Measurements from ENCODE around the gene PPM1D. TPM values are rescaled to one million over a fixed set of nuclear protein-coding genes. Genes with fewer than 3 reads are reported as not detected.

The PPM1D gene
- total and polyA plus RNA-seq, 4 donors, result 4.4 to 27.8 (median 12.4) TPM

DNA sequence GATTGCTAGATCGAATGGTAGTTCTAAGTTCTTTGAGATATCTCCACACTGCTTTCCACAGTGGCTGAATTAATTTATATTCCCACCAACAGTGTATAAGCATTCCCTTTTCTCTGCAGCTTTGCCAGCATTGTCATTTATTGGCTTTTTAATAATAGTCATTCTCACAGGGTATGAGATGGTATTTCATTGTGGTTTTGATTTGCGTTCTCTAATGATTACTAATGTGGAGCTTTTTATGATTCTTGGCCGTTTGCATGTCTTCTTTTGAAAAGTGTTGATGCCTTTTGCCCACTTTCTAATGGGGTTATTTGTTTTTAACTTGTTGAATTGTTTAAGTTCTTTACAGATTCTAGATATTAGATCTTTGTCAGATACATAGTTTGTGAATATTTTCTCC lies 41.1 kb downstream of the PPM1D start:
- Histone ChIP-seq H3K9ac (ENCODE audit: insufficient read depth in 1 of 2, low read length in 2 of 2) (no peak overlapping the region), H3K9me3 (ENCODE audit: control insufficient read depth in 4 of 4, insufficient read depth in 3 of 4, low read length in 3 of 4) (no peaks in the 10 kb centered on the region), H3K27ac (ENCODE audit: low read depth in 1 of 2, low read length in 1 of 2) (no peak overlapping the region), H3K27me3 (ENCODE audit: control insufficient read depth in 3 of 3, insufficient read depth in 3 of 3, low read length in 2 of 3) (no peaks in the 10 kb centered on the region), H3K36me3 (ENCODE audit: control insufficient read depth in 4 of 4, insufficient read depth in 4 of 4, low read length in 4 of 4) (peaks cover 3 to 10% (median 7%) of the 10 kb centered on the region in 4 donors), H3K4me1 (ENCODE audit: control insufficient read depth in 5 of 5, insufficient read depth in 5 of 5, low read length in 5 of 5) (peaks cover 0 to 6% (median 0%) of the 10 kb centered on the region in 5 donors), H3K4me3 (no peak overlapping the region)
- TF ChIP-seq, protein P1, sequence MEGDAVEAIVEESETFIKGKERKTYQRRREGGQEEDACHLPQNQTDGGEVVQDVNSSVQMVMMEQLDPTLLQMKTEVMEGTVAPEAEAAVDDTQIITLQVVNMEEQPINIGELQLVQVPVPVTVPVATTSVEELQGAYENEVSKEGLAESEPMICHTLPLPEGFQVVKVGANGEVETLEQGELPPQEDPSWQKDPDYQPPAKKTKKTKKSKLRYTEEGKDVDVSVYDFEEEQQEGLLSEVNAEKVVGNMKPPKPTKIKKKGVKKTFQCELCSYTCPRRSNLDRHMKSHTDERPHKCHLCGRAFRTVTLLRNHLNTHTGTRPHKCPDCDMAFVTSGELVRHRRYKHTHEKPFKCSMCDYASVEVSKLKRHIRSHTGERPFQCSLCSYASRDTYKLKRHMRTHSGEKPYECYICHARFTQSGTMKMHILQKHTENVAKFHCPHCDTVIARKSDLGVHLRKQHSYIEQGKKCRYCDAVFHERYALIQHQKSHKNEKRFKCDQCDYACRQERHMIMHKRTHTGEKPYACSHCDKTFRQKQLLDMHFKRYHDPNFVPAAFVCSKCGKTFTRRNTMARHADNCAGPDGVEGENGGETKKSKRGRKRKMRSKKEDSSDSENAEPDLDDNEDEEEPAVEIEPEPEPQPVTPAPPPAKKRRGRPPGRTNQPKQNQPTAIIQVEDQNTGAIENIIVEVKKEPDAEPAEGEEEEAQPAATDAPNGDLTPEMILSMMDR (IDR thresholded peaks at IDR 0.05; ENCODE audit: control extremely low read depth, extremely low read depth), result no peak
- no peak for DNase-seq
- 90 to 95% methylated on average over 3 of the region's 3 CpGs for WGBS, 2 donors
- no peak for ATAC-seq (ENCODE audit: insufficient read depth, low FRiP score)

DNA sequence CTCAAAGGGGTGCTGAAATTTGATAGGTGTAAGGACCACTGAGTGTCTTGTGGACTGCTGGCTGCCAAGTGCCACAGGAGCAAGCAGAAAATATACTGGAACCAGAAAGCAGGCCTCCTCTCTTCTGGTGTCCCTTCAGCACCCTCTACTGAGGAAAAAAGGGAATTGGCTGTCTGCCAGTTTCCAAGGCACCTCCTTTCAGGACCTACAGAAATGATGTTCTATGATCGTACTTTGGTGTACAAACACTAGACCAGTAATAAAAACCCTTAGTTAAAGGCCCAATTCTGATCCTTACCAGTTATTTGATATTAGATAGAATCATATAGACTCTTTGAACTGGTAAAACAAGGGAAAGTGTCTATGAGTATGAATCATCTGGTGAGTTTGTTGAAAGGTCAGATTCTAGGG lies 41.8 kb downstream of the PPM1D start:
- Histone ChIP-seq H3K27ac (ENCODE audit: low read depth in 1 of 2, low read length in 1 of 2) (no peak overlapping the region), H3K4me3 (no peak overlapping the region), H3K27me3 (ENCODE audit: control insufficient read depth in 3 of 3, insufficient read depth in 3 of 3, low read length in 2 of 3) (no peaks in the 10 kb centered on the region), H3K9me3 (ENCODE audit: control insufficient read depth in 4 of 4, insufficient read depth in 3 of 4, low read length in 3 of 4) (no peaks in the 10 kb centered on the region), H3K36me3 (ENCODE audit: control insufficient read depth in 4 of 4, insufficient read depth in 4 of 4, low read length in 4 of 4) (peaks cover 0 to 6% (median 3%) of the 10 kb centered on the region in 4 donors), H3K9ac (ENCODE audit: insufficient read depth in 1 of 2, low read length in 2 of 2) (no peak overlapping the region), H3K4me1 (ENCODE audit: control insufficient read depth in 5 of 5, insufficient read depth in 5 of 5, low read length in 5 of 5) (peaks cover 0 to 6% (median 0%) of the 10 kb centered on the region in 5 donors)
- ATAC-seq (ENCODE audit: insufficient read depth, low FRiP score), result peak; percentile 49
- 17 to 40% methylated on average over 1 of the region's 1 CpG for WGBS, 2 donors
- TF ChIP-seq, protein P1 (IDR thresholded peaks at IDR 0.05; ENCODE audit: control extremely low read depth, extremely low read depth), result peak; percentile 12
- DNase-seq, result peak; percentile 73 to 86 (median 83)

DNA sequence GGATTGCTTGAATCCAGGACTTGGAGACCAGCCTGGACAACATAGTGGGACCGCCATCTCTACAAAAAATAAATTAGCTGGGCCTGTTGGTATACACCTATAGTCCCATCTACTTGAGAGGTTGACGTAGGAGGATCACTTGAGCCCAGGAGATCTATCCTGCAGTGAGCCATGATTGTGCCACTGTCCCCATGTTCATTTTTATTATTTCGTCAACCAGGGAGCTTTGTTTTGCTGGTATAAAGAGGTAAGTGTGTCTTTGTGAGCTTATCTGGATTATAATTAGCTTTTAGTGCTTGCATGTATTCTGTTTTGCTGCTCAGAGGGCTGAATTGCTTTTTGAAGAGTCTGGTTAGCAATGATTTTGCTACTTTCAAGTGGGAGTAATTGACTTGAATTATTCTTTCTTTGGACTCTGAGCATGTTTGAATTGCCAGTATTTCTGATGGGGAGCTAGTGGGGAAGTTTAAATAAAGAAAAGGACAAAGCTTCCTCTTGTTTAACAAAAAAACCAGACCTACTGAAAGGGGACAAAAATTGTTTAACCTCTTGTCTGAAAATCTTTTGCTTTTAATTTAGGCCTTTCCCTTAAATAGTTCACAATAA lies 46.0 kb downstream of the PPM1D start:
- H3K9ac ChIP-seq (ENCODE audit: insufficient read depth in 1 of 2, low read length in 2 of 2), result no peak overlapping the region
- WGBS, 2 donors, result 79 to 86% methylated on average over 3 of the region's 3 CpGs
- ATAC-seq (ENCODE audit: insufficient read depth, low FRiP score) (no peak), DNase-seq (no peak)
- no peak overlapping the region for H3K4me3 ChIP-seq
- TF ChIP-seq, protein P1 (IDR thresholded peaks at IDR 0.05; ENCODE audit: control extremely low read depth, extremely low read depth), result no peak
- peaks cover 8 to 11% (median 10%) of the 10 kb centered on the region in 4 donors for H3K36me3 ChIP-seq (ENCODE audit: control insufficient read depth in 4 of 4, insufficient read depth in 4 of 4, low read length in 4 of 4)
- H3K9me3 ChIP-seq (ENCODE audit: control insufficient read depth in 4 of 4, insufficient read depth in 3 of 4, low read length in 3 of 4), result no peaks in the 10 kb centered on the region
- no peak overlapping the region for H3K27ac ChIP-seq (ENCODE audit: low read depth in 1 of 2, low read length in 1 of 2)
- no peaks in the 10 kb centered on the region for H3K27me3 ChIP-seq (ENCODE audit: control insufficient read depth in 3 of 3, insufficient read depth in 3 of 3, low read length in 2 of 3)
- peaks cover 0 to 6% (median 0%) of the 10 kb centered on the region in 5 donors for H3K4me1 ChIP-seq (ENCODE audit: control insufficient read depth in 5 of 5, insufficient read depth in 5 of 5, low read length in 5 of 5)
